Measurements from ENCODE around the gene LEP.
"Not testable (repeated sequence)": the region's sequence is repeated elsewhere in the genome, so short reads cannot be mapped to it uniquely, and the experiment has no call there.

Gene LEP

DNA sequence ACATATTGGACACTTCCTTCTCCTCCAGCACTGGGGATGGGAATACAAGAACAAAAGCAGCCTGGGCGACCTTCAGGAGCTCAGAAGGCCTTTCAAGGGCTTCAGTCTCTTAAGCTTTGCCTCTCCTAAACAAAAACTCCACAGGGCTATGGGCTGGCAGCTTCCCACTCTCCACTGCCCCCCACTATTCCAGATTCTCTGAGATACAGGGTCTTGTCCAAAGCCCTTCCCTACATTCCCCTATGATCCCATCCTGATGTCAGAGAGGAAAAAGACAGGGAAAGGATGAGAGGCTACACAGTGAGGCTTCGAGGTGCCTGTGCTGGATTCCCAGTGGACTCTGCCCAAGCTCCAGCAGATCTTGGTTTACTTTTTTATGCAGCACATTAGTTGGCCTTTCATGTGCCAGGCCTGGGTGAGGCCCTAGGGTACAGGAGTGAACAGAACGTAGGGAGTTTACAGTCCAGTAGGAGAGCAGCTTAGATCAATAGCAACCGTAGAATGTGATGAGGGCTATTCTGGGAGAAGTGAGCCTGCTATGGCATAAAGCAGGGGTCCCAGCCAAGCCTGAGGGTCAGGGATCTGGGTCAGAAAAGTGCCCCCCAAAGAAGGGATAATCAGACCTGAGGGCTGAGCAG is 33.3 kb downstream of the LEP start:
- peaks cover 17% of the 10 kb centered on the region for H3K27me3 ChIP-seq (ENCODE audit: insufficient read depth, low read length)
- no peak overlapping the region for H2AFZ ChIP-seq (ENCODE audit: low read length, unreplicated experiment)
- no peak overlapping the region for H3K27ac ChIP-seq (ENCODE audit: low read depth, low read length)
- no peaks in the 10 kb centered on the region for H3K36me3 ChIP-seq (ENCODE audit: insufficient read depth, low read length)
- no peaks in the 10 kb centered on the region for H3K79me2 ChIP-seq (ENCODE audit: control insufficient read depth, insufficient read depth, low read length, unreplicated experiment)
- H3K4me1 ChIP-seq (ENCODE audit: control insufficient read depth, insufficient read depth, low read length, unreplicated experiment), result no peaks in the 10 kb centered on the region
- no peak overlapping the region for H3K4me3 ChIP-seq (ENCODE audit: low read depth, low read length)

DNA sequence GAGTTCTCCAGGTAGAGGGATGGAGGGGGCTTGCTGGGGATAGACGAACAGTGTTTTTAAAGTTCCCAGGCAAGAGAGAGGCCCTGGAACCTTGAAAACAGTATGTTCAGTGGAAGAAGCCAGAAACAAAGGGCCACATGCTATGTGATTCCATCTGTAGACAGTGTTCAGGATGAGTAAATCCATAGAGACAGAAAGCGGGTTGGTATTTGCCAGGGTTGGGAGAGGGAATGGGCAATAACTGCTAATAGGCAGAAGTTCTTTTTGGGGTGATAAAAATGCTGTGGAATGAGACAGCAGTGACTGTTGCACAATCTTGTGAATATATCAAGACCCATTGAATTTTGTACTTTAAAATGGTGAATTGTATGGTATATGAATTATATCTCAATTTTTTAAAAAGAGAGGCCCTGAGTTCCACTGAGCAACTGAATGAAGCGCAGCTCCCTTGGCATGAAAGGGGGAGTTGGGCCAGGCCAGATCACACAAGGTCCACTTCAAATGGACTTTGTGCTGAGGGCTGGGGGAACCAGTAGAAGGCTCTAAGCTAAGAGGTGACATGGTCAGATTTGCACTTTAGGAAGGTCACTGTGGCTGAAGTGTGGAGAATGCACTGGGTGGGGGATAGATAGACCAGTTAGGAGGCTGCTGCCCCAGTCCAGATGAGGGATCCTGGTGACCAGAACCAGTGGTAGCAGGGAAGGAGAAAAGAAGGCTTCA is 34.0 kb downstream of the LEP start:
- no peak overlapping the region for H3K27ac ChIP-seq (ENCODE audit: low read depth, low read length)
- H3K79me2 ChIP-seq (ENCODE audit: control insufficient read depth, insufficient read depth, low read length, unreplicated experiment), result no peaks in the 10 kb centered on the region
- H3K27me3 ChIP-seq (ENCODE audit: insufficient read depth, low read length), result peaks cover 17% of the 10 kb centered on the region
- H3K4me3 ChIP-seq (ENCODE audit: low read depth, low read length), result no peak overlapping the region
- no peak overlapping the region for H2AFZ ChIP-seq (ENCODE audit: low read length, unreplicated experiment)
- H3K36me3 ChIP-seq (ENCODE audit: insufficient read depth, low read length), result no peaks in the 10 kb centered on the region
- no peaks in the 10 kb centered on the region for H3K4me1 ChIP-seq (ENCODE audit: control insufficient read depth, insufficient read depth, low read length, unreplicated experiment)

DNA sequence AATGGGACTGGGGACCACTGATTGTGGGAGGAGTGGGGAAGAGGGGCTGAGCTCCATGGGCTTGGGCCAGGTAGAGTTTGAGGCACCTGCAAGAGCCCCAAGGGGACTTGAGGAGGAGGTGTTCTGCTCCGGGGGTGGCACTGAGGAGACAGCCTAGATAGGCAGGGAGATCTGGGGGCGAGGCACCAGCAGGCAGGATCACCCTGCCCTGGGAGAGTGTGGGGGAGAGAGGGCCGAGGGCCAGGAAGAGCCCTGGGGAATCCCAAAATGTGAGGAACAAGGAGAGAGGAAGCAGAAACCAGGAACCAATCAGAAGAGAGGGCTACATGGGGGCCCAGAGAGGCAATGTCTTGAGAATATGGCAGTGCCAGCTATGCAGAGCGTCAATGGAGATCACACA is 34.6 kb downstream of the LEP start:
- Histone ChIP-seq H3K27ac (ENCODE audit: low read depth, low read length) (no peak overlapping the region), H3K4me1 (ENCODE audit: control insufficient read depth, insufficient read depth, low read length, unreplicated experiment) (no peaks in the 10 kb centered on the region), H2AFZ (ENCODE audit: low read length, unreplicated experiment) (no peak overlapping the region), H3K4me3 (ENCODE audit: low read depth, low read length) (no peak overlapping the region), H3K27me3 (ENCODE audit: insufficient read depth, low read length) (peaks cover 17% of the 10 kb centered on the region), H3K79me2 (ENCODE audit: control insufficient read depth, insufficient read depth, low read length, unreplicated experiment) (no peaks in the 10 kb centered on the region), H3K36me3 (ENCODE audit: insufficient read depth, low read length) (no peaks in the 10 kb centered on the region)

DNA sequence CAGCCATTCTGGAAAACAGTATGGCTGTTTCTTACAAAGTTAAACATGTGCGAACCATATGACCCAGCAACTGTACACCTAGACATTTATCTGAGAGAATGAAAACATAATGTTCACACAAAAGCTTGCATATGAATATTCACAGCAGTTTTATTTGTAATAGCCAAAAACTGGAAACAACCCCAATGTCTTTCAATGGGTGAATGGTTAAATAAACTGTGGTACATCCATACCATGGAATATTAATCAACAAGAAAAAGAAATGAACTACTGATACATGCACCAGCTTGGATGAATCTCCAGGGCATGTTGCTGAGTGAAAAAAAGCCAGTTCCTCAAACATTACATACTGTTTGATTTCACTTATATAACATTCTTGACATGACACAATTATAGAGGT is 37.3 kb downstream of the LEP start:
- Histone ChIP-seq H2AFZ (ENCODE audit: low read length, unreplicated experiment) (no peak overlapping the region), H3K4me1 (ENCODE audit: control insufficient read depth, insufficient read depth, low read length, unreplicated experiment) (no peaks in the 10 kb centered on the region), H3K4me3 (ENCODE audit: low read depth, low read length) (no peak overlapping the region), H3K27me3 (ENCODE audit: insufficient read depth, low read length) (no peaks in the 10 kb centered on the region), H3K36me3 (ENCODE audit: insufficient read depth, low read length) (no peaks in the 10 kb centered on the region), H3K79me2 (ENCODE audit: control insufficient read depth, insufficient read depth, low read length, unreplicated experiment) (no peaks in the 10 kb centered on the region), H3K27ac (ENCODE audit: low read depth, low read length) (no peak overlapping the region)

DNA sequence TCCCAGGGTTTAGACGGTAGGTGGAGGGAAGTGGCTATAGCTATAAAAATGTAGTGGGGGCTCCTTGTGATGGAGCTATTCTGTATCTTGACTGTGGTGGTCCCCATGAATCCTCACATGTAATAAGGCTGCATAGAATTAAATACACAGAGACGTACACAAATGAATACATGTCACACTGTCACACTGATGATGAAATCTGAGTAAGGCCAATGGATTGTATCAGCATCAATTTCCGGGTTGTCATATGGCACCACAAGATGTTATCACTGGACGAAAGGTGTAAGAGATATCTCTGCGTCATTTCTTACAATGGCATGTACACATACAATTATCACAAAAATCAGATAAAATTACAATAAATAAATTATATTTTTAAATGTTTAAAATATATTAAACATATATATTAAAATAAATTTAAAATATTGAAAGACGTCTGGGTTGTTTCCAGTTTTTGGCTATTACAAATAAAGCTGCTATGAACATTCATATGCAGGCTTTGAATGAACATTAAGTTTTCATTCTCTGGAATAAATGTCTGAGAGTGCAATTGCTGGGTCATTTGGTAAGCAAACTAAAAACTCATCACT is 38.1 kb downstream of the LEP start:
- Histone ChIP-seq H3K27me3 (ENCODE audit: insufficient read depth, low read length) (no peaks in the 10 kb centered on the region), H3K79me2 (ENCODE audit: control insufficient read depth, insufficient read depth, low read length, unreplicated experiment) (no peaks in the 10 kb centered on the region), H3K4me3 (ENCODE audit: low read depth, low read length) (no peak overlapping the region), H2AFZ (ENCODE audit: low read length, unreplicated experiment) (no peak overlapping the region), H3K4me1 (ENCODE audit: control insufficient read depth, insufficient read depth, low read length, unreplicated experiment) (no peaks in the 10 kb centered on the region), H3K27ac (ENCODE audit: low read depth, low read length) (no peak overlapping the region), H3K36me3 (ENCODE audit: insufficient read depth, low read length) (no peaks in the 10 kb centered on the region)

DNA sequence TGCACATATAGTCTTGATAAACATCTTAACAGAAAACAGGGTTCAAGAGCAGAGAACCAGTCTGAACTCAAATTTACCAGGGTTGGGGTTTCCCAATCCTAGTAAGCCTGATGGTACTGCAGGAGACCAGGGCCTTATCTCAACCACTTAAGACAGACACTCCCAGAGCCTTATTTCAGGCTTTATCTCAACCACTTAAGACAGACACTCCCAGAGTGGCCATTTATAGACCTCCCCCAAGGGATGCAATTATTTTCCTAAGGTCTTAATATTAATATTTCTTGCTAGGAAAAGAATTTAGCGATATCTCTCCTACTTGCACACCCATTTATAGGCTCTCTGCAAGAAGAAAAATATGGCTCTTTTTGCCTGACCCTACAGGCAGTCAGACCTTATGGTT is 39.4 kb downstream of the LEP start:
- not testable (repeated sequence) for H3K4me3 ChIP-seq (ENCODE audit: low read depth, low read length); H3K27me3 ChIP-seq (ENCODE audit: insufficient read depth, low read length); H3K79me2 ChIP-seq (ENCODE audit: control insufficient read depth, insufficient read depth, low read length, unreplicated experiment); H3K4me1 ChIP-seq (ENCODE audit: control insufficient read depth, insufficient read depth, low read length, unreplicated experiment); H3K27ac ChIP-seq (ENCODE audit: low read depth, low read length); H3K36me3 ChIP-seq (ENCODE audit: insufficient read depth, low read length); H2AFZ ChIP-seq (ENCODE audit: low read length, unreplicated experiment)

DNA sequence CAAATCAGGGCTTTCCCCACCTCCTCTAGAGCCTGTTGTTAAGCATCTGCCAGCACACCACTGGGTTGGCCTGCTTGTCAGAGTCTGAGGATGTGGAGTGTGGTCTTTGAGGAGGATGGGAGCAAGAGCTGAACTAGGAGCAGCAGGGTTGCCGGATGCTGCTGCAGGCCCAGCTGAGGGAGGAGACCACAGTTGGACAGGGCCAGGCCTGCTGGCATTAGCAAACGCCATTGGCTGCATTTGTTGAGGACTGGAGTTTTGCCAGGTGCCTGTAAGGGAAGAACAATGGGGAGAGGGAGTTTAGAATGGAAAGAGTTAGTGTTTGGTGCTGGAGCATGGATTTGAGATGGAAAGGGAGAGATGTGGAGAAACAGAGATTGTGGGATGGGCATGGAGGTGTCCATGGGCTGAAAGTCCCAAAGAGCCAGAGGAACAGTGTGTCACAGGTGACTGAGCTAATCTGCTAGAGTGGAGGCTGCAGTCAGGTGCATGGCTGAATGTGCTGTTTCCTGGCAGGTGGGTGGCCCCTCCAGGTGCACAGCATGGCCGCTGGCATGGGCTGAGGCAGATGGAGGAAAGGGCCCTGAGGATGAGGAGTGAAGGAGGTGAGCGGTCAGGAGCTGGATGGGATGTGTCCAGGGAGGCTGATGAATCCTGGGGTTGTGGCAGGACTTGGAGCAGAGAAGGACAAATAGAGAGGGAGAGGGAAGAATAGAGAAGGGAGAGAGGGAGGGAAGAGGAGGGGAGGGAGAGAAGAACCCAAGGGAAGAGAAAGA is 40.7 kb downstream of the LEP start:
- no peaks in the 10 kb centered on the region for H3K79me2 ChIP-seq (ENCODE audit: control insufficient read depth, insufficient read depth, low read length, unreplicated experiment)
- H3K27ac ChIP-seq (ENCODE audit: low read depth, low read length), result no peak overlapping the region
- no peaks in the 10 kb centered on the region for H3K36me3 ChIP-seq (ENCODE audit: insufficient read depth, low read length)
- no peak overlapping the region for H2AFZ ChIP-seq (ENCODE audit: low read length, unreplicated experiment)
- H3K4me3 ChIP-seq (ENCODE audit: low read depth, low read length), result no peak overlapping the region
- no peaks in the 10 kb centered on the region for H3K27me3 ChIP-seq (ENCODE audit: insufficient read depth, low read length)
- H3K4me1 ChIP-seq (ENCODE audit: control insufficient read depth, insufficient read depth, low read length, unreplicated experiment), result no peaks in the 10 kb centered on the region

DNA sequence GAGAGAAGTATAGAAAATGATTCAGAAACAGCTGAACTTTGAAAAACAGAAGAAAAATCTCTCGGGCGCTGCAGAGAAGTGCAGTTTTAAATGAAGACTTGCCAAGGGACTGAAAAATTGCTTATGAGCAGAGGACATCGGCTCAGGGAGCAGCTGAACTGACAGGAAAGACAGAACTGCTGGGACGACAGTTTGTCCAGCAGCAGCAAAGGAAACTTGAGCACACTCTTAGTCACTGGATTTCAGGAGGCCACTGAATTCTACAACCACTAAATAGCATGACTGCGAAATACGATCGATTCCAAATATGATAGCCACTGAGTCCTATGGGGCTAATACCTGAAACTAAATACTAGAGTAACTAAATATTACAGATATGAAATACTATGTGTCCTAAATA is 43.0 kb downstream of the LEP start:
- Histone ChIP-seq H3K27ac (ENCODE audit: low read depth, low read length) (no peak overlapping the region), H3K79me2 (ENCODE audit: control insufficient read depth, insufficient read depth, low read length, unreplicated experiment) (no peaks in the 10 kb centered on the region), H2AFZ (ENCODE audit: low read length, unreplicated experiment) (no peak overlapping the region), H3K27me3 (ENCODE audit: insufficient read depth, low read length) (no peaks in the 10 kb centered on the region), H3K4me1 (ENCODE audit: control insufficient read depth, insufficient read depth, low read length, unreplicated experiment) (no peaks in the 10 kb centered on the region), H3K4me3 (ENCODE audit: low read depth, low read length) (no peak overlapping the region), H3K36me3 (ENCODE audit: insufficient read depth, low read length) (no peaks in the 10 kb centered on the region)

DNA sequence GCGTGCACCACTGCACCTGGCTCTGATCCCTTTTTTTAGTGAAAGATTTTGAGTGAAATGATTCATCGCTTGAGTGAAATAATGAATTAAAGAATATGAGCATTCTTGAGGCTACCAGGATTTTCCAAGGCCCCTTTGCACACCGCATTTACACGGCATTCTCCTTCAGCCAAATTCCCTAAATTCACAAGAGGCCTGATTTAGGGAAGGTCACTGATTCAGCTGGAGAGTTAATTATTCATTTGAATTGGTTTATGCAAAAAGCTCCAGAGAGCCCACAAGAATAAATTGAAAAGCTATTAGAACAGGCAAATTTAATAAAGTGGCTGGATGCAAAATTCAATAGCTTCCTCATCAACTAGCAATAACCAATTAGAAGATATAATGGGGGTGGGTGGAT is 46.5 kb downstream of the LEP start:
- H3K4me1 ChIP-seq (ENCODE audit: control insufficient read depth, insufficient read depth, low read length, unreplicated experiment), result no peaks in the 10 kb centered on the region
- no peak overlapping the region for H3K27ac ChIP-seq (ENCODE audit: low read depth, low read length)
- no peak overlapping the region for H2AFZ ChIP-seq (ENCODE audit: low read length, unreplicated experiment)
- no peak overlapping the region for H3K4me3 ChIP-seq (ENCODE audit: low read depth, low read length)
- H3K79me2 ChIP-seq (ENCODE audit: control insufficient read depth, insufficient read depth, low read length, unreplicated experiment), result no peaks in the 10 kb centered on the region
- H3K27me3 ChIP-seq (ENCODE audit: insufficient read depth, low read length), result no peaks in the 10 kb centered on the region
- H3K36me3 ChIP-seq (ENCODE audit: insufficient read depth, low read length), result peaks cover 5% of the 10 kb centered on the region; the same call in 1 of the 2 replicates

DNA sequence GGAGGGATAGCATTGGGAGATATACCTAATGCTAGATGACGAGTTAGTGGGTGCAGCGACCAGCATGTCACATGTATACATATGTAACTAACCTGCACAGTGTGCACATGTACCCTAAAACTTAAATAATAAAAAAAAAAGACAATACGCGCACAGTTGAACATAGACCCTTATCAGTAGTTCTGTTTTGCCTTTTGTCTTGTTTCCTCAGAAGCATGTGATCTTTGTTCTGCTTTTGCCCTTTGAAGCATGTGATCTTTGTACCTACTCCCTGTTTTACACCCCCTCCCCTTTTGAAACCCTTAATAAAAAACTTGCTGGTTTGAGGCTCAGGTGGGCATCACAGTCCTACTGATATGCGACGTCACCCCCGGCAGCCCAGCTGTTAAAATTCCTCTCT is 56.9 kb downstream of the LEP start:
- not testable (repeated sequence) for H3K4me3 ChIP-seq (ENCODE audit: low read depth, low read length); H3K27ac ChIP-seq (ENCODE audit: low read depth, low read length); H3K27me3 ChIP-seq (ENCODE audit: insufficient read depth, low read length); H3K79me2 ChIP-seq (ENCODE audit: control insufficient read depth, insufficient read depth, low read length, unreplicated experiment); H2AFZ ChIP-seq (ENCODE audit: low read length, unreplicated experiment); H3K4me1 ChIP-seq (ENCODE audit: control insufficient read depth, insufficient read depth, low read length, unreplicated experiment); H3K36me3 ChIP-seq (ENCODE audit: insufficient read depth, low read length)
